GM12801 (cell line): Measurements from ENCODE around the gene UQCRFS1.

Experiments
- CTCF ChIP-seq: IDR thresholded peaks from one replicate; pipeline ENCODE4 v1.5.1; 2011; ENCODE audit warnings: control low read depth; ENCODE audit not compliant: insufficient read length; ENCODE audit errors: extremely low read depth

The UQCRFS1 gene

DNA sequence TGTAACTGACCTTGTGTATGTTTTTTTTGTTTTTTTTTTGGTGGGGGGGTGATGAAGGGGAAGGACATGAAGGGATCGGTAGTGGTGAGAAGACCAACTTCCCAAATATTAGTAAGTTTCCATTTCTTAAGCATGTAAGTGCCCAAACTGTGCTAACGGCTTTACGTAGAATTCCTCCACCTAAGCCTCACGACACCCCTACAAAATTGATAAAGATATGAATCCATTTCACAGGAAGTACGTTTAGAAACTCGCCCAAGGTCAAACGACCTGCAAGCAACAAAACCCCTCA, 649 bp downstream of the UQCRFS1 start:
- no peak for TF ChIP-seq CTCF

- TF ChIP-seq CTCF = no peak
Measured at GRCh38 chr19:29211562-29212355, 1.2 kb downstream of the UQCRFS1 start.

GRCh38 chr19:29206453-29206852, 6.5 kb downstream of the UQCRFS1 start:
- TF ChIP-seq CTCF = no peak

GRCh38 chr19:29202281-29202680, 10.7 kb downstream of the UQCRFS1 start:
- TF ChIP-seq CTCF = no peak

DNA sequence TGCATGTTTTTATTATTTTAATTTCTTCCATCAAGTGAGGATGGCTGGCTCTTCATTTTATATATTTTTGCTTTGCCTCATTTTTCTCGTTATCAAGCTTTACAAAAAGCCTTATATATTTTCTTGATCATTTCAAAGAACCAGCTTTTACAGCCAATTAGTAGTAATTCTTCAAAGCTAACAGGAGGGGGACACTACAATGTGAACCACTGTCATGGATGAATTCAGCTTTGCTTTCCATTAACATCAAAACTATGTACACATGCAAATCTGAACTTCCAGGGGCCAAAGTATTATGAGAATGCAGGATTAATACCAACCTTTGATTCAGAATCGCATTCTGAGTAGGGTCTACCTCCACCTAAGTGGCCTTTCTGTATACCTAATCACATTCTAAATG, 11.1 kb downstream of the UQCRFS1 start:
- TF ChIP-seq CTCF = no peak

DNA sequence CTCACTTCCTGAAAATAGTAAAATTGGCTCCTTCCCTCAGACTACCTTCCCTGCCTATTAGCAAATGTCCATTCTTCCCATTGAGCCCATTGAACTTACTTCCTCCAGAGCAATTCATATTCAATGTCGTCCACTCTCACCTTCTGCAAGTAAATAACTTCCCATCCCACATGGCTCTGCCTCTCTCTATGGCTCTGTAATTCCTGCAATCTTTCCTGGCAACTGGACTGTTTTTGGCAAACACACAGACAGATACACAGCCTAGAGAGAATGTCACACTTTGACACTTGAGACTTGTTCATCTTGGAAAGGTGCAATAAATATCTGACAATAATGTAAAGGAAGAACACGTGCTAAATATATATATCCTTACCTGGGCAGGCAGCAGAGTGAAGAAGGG, 18.3 kb downstream of the UQCRFS1 start:
- TF ChIP-seq CTCF = no peak

DNA sequence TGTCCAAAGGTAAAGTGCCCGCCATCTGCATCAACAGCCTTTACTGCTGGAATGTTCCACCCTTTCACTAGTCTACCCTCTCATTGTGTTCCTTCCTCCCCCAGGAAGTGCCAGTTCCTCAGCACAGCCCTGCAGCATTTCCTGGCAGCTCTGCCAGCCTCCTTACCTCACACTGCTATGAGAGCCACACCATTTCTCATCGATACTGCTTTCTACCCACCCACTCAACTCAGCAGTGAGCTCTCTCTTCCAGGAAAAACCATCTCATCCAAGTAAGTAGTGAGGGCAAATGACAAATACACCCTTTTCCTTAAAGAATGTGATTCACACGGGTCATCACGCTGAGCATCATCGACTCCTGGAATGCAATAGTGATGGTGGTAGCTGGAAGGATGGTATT, 19.8 kb downstream of the UQCRFS1 start:
- TF ChIP-seq CTCF = no peak

GRCh38 chr19:29191005-29191404, 21.9 kb downstream of the UQCRFS1 start:
- TF ChIP-seq CTCF = no peak
